K562 (cell line): ENCODE measurements around the gene CKS2.

Source experiments
- JUNB ChIP-seq: fragments of 450-650 bp; formaldehyde crosslinking; conservative IDR thresholded peaks from 2 replicates; pipeline ENCODE4 v1.4.0; 2020; ENCODE audit warnings: mild to moderate bottlenecking
- KLF16 ChIP-seq: IDR thresholded peaks from 2 replicates; pipeline ENCODE4 v1.6.1; 2016; ENCODE audit warnings: antibody characterized with exemption
- YBX1 ChIP-seq: fragments of 450-650 bp; IDR thresholded peaks from 2 replicates; pipeline ENCODE4 v1.7.1; 2016; ENCODE audit warnings: mild to moderate bottlenecking
- TF ChIP-seq, protein P1 (sequence below): sonication (generic); formaldehyde crosslinking; IDR thresholded peaks from 2 replicates; pipeline ENCODE4 v1.8.1; 2022; ENCODE audit warnings: missing genetic modification reagents
- TF ChIP-seq, protein P2 (sequence below), 2 experiments: IDR thresholded peaks; 2 replicates each; pipeline ENCODE4 v1.6.1; 2011; ENCODE audit warnings: borderline replicate concordance in 1 of 2, control low read depth in 1 of 2, low read depth in 1 of 2, low read length in 1 of 2, mild to moderate bottlenecking in 1 of 2, mixed read lengths in 1 of 2, moderate library complexity in 1 of 2; ENCODE audit not compliant: insufficient read depth in 1 of 2, insufficient read length in 1 of 2, poor library complexity in 1 of 2, severe bottlenecking in 1 of 2; ENCODE audit errors: extremely low read depth in 1 of 2

DNA sequence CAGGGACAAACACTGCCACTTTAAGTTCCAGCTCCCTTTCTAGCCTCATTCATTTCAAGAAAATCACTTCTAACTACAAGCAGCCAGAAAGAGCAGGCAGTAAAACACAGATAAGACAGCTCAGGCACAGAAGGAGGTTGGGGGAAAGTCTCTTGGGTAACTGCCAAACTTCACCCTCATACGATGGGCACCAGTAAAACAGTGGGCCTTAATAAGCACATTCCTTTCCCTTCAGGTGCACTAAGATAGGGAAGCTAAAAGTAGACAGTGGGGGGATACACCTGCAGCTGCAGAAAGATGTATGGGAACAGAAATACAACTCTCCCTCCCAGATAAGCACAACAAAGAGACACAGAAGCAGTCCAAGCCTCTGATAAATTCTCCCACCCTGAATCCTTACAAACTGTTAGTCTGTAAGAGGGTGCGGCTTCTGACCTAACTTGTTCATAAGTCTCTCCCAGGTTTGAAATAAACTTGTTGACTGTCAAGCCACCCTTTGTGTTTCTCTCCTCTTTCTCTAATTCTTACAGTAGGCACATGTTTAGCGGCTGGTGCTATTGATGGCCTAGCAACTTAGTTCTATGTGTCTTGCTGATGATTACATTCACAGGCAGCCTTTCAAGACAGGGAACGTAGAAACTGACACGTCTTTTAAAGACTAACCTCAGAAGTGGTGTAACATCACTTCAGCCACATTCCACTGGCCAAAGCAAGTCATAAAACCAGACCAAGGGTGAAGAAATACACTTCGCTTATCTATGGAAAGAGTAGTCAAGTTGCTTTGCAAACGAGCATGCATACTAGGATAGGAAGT lies 6.8 kb upstream of the CKS2 start:
- TF ChIP-seq YBX1 (no peak), JUNB (CRISPR knock-in tag) (no peak), KLF16 (no peak)
- TF ChIP-seq, protein P1, sequence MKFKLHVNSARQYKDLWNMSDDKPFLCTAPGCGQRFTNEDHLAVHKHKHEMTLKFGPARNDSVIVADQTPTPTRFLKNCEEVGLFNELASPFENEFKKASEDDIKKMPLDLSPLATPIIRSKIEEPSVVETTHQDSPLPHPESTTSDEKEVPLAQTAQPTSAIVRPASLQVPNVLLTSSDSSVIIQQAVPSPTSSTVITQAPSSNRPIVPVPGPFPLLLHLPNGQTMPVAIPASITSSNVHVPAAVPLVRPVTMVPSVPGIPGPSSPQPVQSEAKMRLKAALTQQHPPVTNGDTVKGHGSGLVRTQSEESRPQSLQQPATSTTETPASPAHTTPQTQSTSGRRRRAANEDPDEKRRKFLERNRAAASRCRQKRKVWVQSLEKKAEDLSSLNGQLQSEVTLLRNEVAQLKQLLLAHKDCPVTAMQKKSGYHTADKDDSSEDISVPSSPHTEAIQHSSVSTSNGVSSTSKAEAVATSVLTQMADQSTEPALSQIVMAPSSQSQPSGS (CRISPR knock-in tag): no peak
- TF ChIP-seq, protein P2, sequence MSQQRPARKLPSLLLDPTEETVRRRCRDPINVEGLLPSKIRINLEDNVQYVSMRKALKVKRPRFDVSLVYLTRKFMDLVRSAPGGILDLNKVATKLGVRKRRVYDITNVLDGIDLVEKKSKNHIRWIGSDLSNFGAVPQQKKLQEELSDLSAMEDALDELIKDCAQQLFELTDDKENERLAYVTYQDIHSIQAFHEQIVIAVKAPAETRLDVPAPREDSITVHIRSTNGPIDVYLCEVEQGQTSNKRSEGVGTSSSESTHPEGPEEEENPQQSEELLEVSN (IDR thresholded peaks at IDR 0.05; ENCODE audit: borderline replicate concordance in 1 of 2, extremely low read depth in 1 of 2, insufficient read depth in 1 of 2, insufficient read length in 1 of 2, low read depth in 1 of 2, low read length in 1 of 2, poor library complexity in 1 of 2, severe bottlenecking in 1 of 2): no peak
